ENCODE data around the gene IRF4. TPM values are rescaled to one million over a fixed set of nuclear protein-coding genes. Genes with fewer than 3 reads are reported as not detected.

IRF4 gene
- total RNA-seq, 2 experiments from 2014 or later: 16.9 to 20.8 TPM

DNA sequence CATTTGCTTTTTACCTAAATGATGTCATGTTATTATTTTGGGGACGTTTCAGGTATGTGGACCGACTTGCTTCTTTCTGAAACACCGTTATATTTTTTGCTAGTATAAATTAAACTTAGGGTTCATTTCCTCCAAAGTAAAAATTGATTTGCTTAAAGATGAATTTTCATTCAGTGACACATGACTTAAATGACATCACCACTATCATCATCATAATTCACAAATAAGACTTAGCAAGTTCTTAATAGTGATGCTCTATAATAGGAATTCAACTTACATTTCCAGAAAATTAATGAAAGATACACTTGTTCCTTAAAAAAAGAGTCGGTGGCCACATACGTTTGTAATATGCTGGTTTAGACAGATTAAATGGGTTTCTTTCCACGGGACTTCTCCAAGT lies 9.3 kb downstream of the IRF4 start:
- peaks cover 59% of the 10 kb centered on the region for H3K4me1 Mint-ChIP-seq (ENCODE audit: low read depth)
- DNase-seq: no peak
- Histone ChIP-seq H3K4me3 (ENCODE audit: low read length) (no peak overlapping the region), H3K27ac (ENCODE audit: low read depth in 1 of 2, low read length in 2 of 2) (no peak overlapping the region), H3K4me1 (ENCODE audit: insufficient read depth, low read length) (peaks cover 52% of the 10 kb centered on the region), H3K36me3 (ENCODE audit: insufficient read depth, low read length) (peaks cover 12% of the 10 kb centered on the region), H3K9me3 (ENCODE audit: control insufficient read depth in 1 of 2, insufficient read depth in 1 of 2, low read length in 2 of 2) (no peaks in the 10 kb centered on the region), H3K27me3 (ENCODE audit: control insufficient read depth in 1 of 2, insufficient read depth in 2 of 2, low read length in 2 of 2) (no peaks in the 10 kb centered on the region)
- no peak overlapping the region for H3K4me3 Mint-ChIP-seq
- ATAC-seq (ENCODE audit: poor library complexity): no peak
- no peak overlapping the region for H3K27ac Mint-ChIP-seq
- ChIA-PET POLR2A (interaction anchor here (1.5 kb wide), 3 partner anchors 10 to 98 kb away, joined by 3 to 9 read pairs (median 6); partner anchors contain the start of gene IRF4), CTCF (interaction anchor here (1.4 kb wide), 1 partner anchor 45 kb away, joined by 4 read pairs; no protein-coding TSS in a partner anchor)
- TF ChIP-seq CTCF (IDR thresholded peaks at IDR 0.05): no peak
- peaks cover 39% of the 10 kb centered on the region for H3K36me3 Mint-ChIP-seq (ENCODE audit: low read depth)
- intact Hi-C loops (cut with DNase I, micrococcal nuclease): loop anchor here (5.0 to 10.0 kb wide), 2 partner anchors 46 to 304 kb away; no protein-coding TSS in a partner anchor
- H3K27me3 Mint-ChIP-seq: no peaks in the 10 kb centered on the region
- no peaks in the 10 kb centered on the region for H3K9me3 Mint-ChIP-seq

- ATAC-seq (ENCODE audit: poor library complexity) (no peak), DNase-seq (no peak)
- POLR2A ChIA-PET: no interaction called here
- Histone ChIP-seq H3K27me3 (ENCODE audit: control insufficient read depth in 1 of 2, insufficient read depth in 2 of 2, low read length in 2 of 2) (no peaks in the 10 kb centered on the region), H3K4me1 (ENCODE audit: insufficient read depth, low read length) (peaks cover 52% of the 10 kb centered on the region), H3K9me3 (ENCODE audit: control insufficient read depth in 1 of 2, insufficient read depth in 1 of 2, low read length in 2 of 2) (no peaks in the 10 kb centered on the region), H3K4me3 (ENCODE audit: low read length) (no peak overlapping the region), H3K27ac (ENCODE audit: low read depth in 1 of 2, low read length in 2 of 2) (no peak overlapping the region), H3K36me3 (ENCODE audit: insufficient read depth, low read length) (peaks cover 9% of the 10 kb centered on the region)
- no peaks in the 10 kb centered on the region for H3K27me3 Mint-ChIP-seq
- H3K27ac Mint-ChIP-seq: peak overlapping the region; percentile 56
- CTCF ChIA-PET: no interaction called here
- H3K4me3 Mint-ChIP-seq: no peak overlapping the region
- peaks cover 60% of the 10 kb centered on the region for H3K4me1 Mint-ChIP-seq (ENCODE audit: low read depth)
- intact Hi-C loops (cut with DNase I, micrococcal nuclease): loop anchor here (5.0 to 10.0 kb wide), 2 partner anchors 46 to 303 kb away; no protein-coding TSS in a partner anchor
- TF ChIP-seq CTCF (IDR thresholded peaks at IDR 0.05): no peak
- peaks cover 40% of the 10 kb centered on the region for H3K36me3 Mint-ChIP-seq (ENCODE audit: low read depth)
- H3K9me3 Mint-ChIP-seq: no peaks in the 10 kb centered on the region
These were observed 9.9 kb downstream of the IRF4 start for GRCh38 chr6:401239-401993.

GRCh38 chr6:401994-402640 lies 10.6 kb downstream of the IRF4 start:
- no peak overlapping the region for H3K27ac ChIP-seq (ENCODE audit: low read depth in 1 of 2, low read length in 2 of 2)

More at GRCh38 chr6:401994-402640, 10.6 kb downstream of the IRF4 start:
- H3K9me3 ChIP-seq (ENCODE audit: control insufficient read depth in 1 of 2, insufficient read depth in 1 of 2, low read length in 2 of 2): no peaks in the 10 kb centered on the region
- peaks cover 58% of the 10 kb centered on the region for H3K4me1 Mint-ChIP-seq (ENCODE audit: low read depth)
- no peaks in the 10 kb centered on the region for H3K27me3 Mint-ChIP-seq
- peaks cover 11% of the 10 kb centered on the region for H3K36me3 ChIP-seq (ENCODE audit: insufficient read depth, low read length)
- peak overlapping the region; percentile 56 for H3K27ac Mint-ChIP-seq
- ChIA-PET POLR2A (interaction anchor here (1.5 to 4.8 kb wide), 2 partner anchors 10 to 290 kb away, joined by 3 to 74 read pairs; partner anchors contain the start of gene IRF4), CTCF (no interaction called here)
- no peaks in the 10 kb centered on the region for H3K27me3 ChIP-seq (ENCODE audit: control insufficient read depth in 1 of 2, insufficient read depth in 2 of 2, low read length in 2 of 2)
- DNase-seq (no peak), ATAC-seq (ENCODE audit: poor library complexity) (no peak)
- H3K4me3 ChIP-seq (ENCODE audit: low read length): no peak overlapping the region
- intact Hi-C loops (cut with DNase I, micrococcal nuclease): loop anchor here (5.0 to 10.0 kb wide), 2 partner anchors 45 to 303 kb away; no protein-coding TSS in a partner anchor
- H3K4me3 Mint-ChIP-seq: peak overlapping the region; percentile 4
- no peak for TF ChIP-seq CTCF (IDR thresholded peaks at IDR 0.05)
- H3K9me3 Mint-ChIP-seq: no peaks in the 10 kb centered on the region
- H3K4me1 ChIP-seq (ENCODE audit: insufficient read depth, low read length): peaks cover 50% of the 10 kb centered on the region
- H3K36me3 Mint-ChIP-seq (ENCODE audit: low read depth): peaks cover 43% of the 10 kb centered on the region
